ENCODE measurements around the gene LENG1. TPM values are rescaled to one million over a fixed set of nuclear protein-coding genes. Genes with fewer than 3 reads are reported as not detected.
A peak's percentile ranks its signal among the peaks of the same experiment; 100 is the strongest.

Gene LENG1
- total and polyA plus RNA-seq, 2 experiments from 2014 or later = 8.4 to 15.0 TPM

- no peak for TF ChIP-seq EZH2 (IDR thresholded peaks at IDR 0.05; ENCODE audit: borderline replicate concordance)
- no peak for TF ChIP-seq CTCF (IDR thresholded peaks at IDR 0.05; ENCODE audit: poor library complexity)
- TF ChIP-seq EZH2phosphoT487 (IDR thresholded peaks at IDR 0.05; ENCODE audit: low read depth, severe bottlenecking, unreplicated experiment) = no peak
- Histone ChIP-seq H4K20me1 (ENCODE audit: insufficient read depth, poor library complexity, severe bottlenecking) (peaks cover 80% of the 10 kb centered on the region), H3K4me2 (peak overlapping the region; percentile 86), H3K36me3 (replicated peaks; ENCODE audit: insufficient read depth, low read depth) (peaks cover 4% of the 10 kb centered on the region), H3K4me3 (no peak overlapping the region), H3K4me1 (ENCODE audit: insufficient read depth) (peaks cover 59% of the 10 kb centered on the region), H2AFZ (no peak overlapping the region), H3K79me2 (peaks cover 70% of the 10 kb centered on the region), H3K27ac (peak overlapping the region; percentile 28), H3K9me3 (ENCODE audit: low read depth) (no peaks in the 10 kb centered on the region), H3K27me3 (no peaks in the 10 kb centered on the region), H3K9me2 (replicated peaks; ENCODE audit: insufficient read depth) (no peaks in the 10 kb centered on the region)
- 90% methylated on average over 4 of the region's 4 CpGs for WGBS (ENCODE audit: low lambda C conversion rate, missing lambda C conversion rate)
- no peak for DNase-seq (ENCODE audit: low spot score)
Observed at GRCh38 chr19:54204767-54205468, 45.4 kb upstream of the LENG1 start.

DNA sequence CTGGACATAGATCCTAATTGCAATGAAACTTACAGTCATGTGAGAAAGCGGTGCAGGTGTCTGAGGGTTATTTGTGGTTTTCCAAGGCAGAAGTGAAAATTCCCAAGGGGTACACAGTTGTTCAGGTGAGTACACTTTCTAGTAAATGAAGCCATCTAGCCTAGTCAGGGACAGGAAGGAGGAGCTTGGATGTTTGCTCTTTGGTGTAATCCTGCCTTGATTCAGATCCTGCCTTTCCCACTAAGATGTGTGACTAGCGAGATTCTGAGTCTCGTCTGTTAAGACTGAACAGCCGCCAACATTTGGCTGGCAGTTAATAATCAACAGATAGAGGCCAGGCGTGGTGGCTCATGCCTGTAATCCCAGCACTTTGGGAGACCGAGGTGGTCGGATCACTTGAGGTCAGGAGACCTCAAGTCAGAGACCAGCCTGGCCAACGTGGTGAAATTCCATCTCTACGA is 43.7 kb upstream of the LENG1 start:
- H4K20me1 ChIP-seq (ENCODE audit: insufficient read depth, poor library complexity, severe bottlenecking) = peaks cover 71% of the 10 kb centered on the region

GRCh38 chr19:54201980-54202379 is 42.5 kb upstream of the LENG1 start:
- H3K9me3 ChIP-seq (ENCODE audit: low read depth) = no peaks in the 10 kb centered on the region
- H3K27ac ChIP-seq = peak overlapping the region; percentile 97
- peak overlapping the region; percentile 86 for H3K4me2 ChIP-seq
- no peaks in the 10 kb centered on the region for H3K9me2 ChIP-seq (replicated peaks; ENCODE audit: insufficient read depth)
- DNase-seq (ENCODE audit: low spot score) = no peak
- peaks cover 31% of the 10 kb centered on the region for H3K4me1 ChIP-seq (ENCODE audit: insufficient read depth)
- no peak overlapping the region for H2AFZ ChIP-seq
- H3K27me3 ChIP-seq = no peaks in the 10 kb centered on the region
- H3K36me3 ChIP-seq (replicated peaks; ENCODE audit: insufficient read depth, low read depth) = peaks cover 4% of the 10 kb centered on the region
- H3K4me3 ChIP-seq = peak overlapping the region; percentile 55
- WGBS (ENCODE audit: low lambda C conversion rate, missing lambda C conversion rate) = 69% methylated on average over 13 of the region's 13 CpGs
- H4K20me1 ChIP-seq (ENCODE audit: insufficient read depth, poor library complexity, severe bottlenecking) = peaks cover 60% of the 10 kb centered on the region
- no peak for TF ChIP-seq EZH2phosphoT487 (IDR thresholded peaks at IDR 0.05; ENCODE audit: low read depth, severe bottlenecking, unreplicated experiment)
- TF ChIP-seq CTCF (IDR thresholded peaks at IDR 0.05; ENCODE audit: poor library complexity) = no peak
- TF ChIP-seq EZH2 (IDR thresholded peaks at IDR 0.05; ENCODE audit: borderline replicate concordance) = no peak
- peaks cover 62% of the 10 kb centered on the region for H3K79me2 ChIP-seq

More for the DNA sequence above, 43.7 kb upstream of the LENG1 start:
- Histone ChIP-seq H3K9me3 (ENCODE audit: low read depth) (no peaks in the 10 kb centered on the region), H2AFZ (no peak overlapping the region), H3K79me2 (peaks cover 69% of the 10 kb centered on the region), H3K4me3 (peak overlapping the region; percentile 28), H3K4me1 (ENCODE audit: insufficient read depth) (peaks cover 43% of the 10 kb centered on the region), H3K36me3 (replicated peaks; ENCODE audit: insufficient read depth, low read depth) (peaks cover 4% of the 10 kb centered on the region), H3K27me3 (no peaks in the 10 kb centered on the region), H3K9me2 (replicated peaks; ENCODE audit: insufficient read depth) (no peaks in the 10 kb centered on the region), H3K27ac (peak overlapping the region; percentile 97), H3K4me2 (peak overlapping the region; percentile 86)
- peak; percentile 61 for DNase-seq (ENCODE audit: low spot score)
- no peak for TF ChIP-seq EZH2phosphoT487 (IDR thresholded peaks at IDR 0.05; ENCODE audit: low read depth, severe bottlenecking, unreplicated experiment)
- 39% methylated on average over 9 of the region's 9 CpGs for WGBS (ENCODE audit: low lambda C conversion rate, missing lambda C conversion rate)

DNA sequence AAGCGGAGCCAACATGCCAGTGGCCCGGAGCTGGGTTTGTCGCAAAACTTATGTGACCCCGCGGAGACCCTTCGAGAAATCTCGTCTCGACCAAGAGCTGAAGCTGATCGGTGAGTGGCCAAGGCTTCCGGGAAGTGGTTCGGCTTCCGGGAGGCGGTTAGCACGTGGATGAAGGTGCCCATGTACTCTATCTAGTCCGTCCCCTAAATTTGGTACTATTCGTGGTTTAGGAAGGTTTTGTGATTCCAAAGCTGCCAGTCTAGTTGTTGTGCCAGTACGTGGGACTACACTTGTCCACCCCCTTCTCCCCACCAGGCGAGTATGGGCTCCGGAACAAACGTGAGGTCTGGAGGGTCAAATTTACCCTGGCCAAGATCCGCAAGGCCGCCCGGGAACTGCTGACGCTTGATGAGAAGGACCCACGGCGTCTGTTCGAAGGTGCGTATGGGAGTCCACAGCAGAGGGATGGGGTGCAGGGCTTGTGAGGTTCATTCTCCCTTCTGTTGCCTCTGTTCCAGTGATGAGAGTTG is 41.7 kb upstream of the LENG1 start:
- H3K27me3 ChIP-seq = no peaks in the 10 kb centered on the region
- peak overlapping the region; percentile 55 for H3K4me3 ChIP-seq
- peaks cover 28% of the 10 kb centered on the region for H3K4me1 ChIP-seq (ENCODE audit: insufficient read depth)
- H3K79me2 ChIP-seq = peaks cover 55% of the 10 kb centered on the region
- H3K36me3 ChIP-seq (replicated peaks; ENCODE audit: insufficient read depth, low read depth) = peaks cover 4% of the 10 kb centered on the region
- H3K27ac ChIP-seq = peak overlapping the region; percentile 97
- no peaks in the 10 kb centered on the region for H3K9me2 ChIP-seq (replicated peaks; ENCODE audit: insufficient read depth)
- H4K20me1 ChIP-seq (ENCODE audit: insufficient read depth, poor library complexity, severe bottlenecking) = peaks cover 52% of the 10 kb centered on the region
- TF ChIP-seq EZH2phosphoT487 (IDR thresholded peaks at IDR 0.05; ENCODE audit: low read depth, severe bottlenecking, unreplicated experiment) (no peak), CTCF (IDR thresholded peaks at IDR 0.05; ENCODE audit: poor library complexity) (no peak), EZH2 (IDR thresholded peaks at IDR 0.05; ENCODE audit: borderline replicate concordance) (no peak)
- WGBS (ENCODE audit: low lambda C conversion rate, missing lambda C conversion rate) = 5% methylated on average over 28 of the region's 28 CpGs
- peak overlapping the region; percentile 86 for H3K4me2 ChIP-seq
- no peak for DNase-seq (ENCODE audit: low spot score)
- no peaks in the 10 kb centered on the region for H3K9me3 ChIP-seq (ENCODE audit: low read depth)
- no peak overlapping the region for H2AFZ ChIP-seq

Data from hepatocyte (in vitro differentiated cells).